Gastroesophageal sphincter (tissue), 4 donors: ENCODE results near the gene EPHA6. TPM values are rescaled to one million over a fixed set of nuclear protein-coding genes. Genes with fewer than 3 reads are reported as not detected.

Source experiments
- ATAC-seq: fragments of 150-250 bp; one replicate; pipeline ENCODE4 v1.9.1; 2016; ENCODE audit warnings: mild to moderate bottlenecking, moderate library complexity
- H3K27ac ChIP-seq, 4 donors: fragments of 200-600 bp; sonication (generic) in 3 of 4; 1 replicate in 3 of 4; 2 replicates in 1 of 4; pipeline ENCODE4 v1.5.1; 2016 to 2019
- H3K27me3 ChIP-seq: fragments of 200-600 bp; sonication (generic); one replicate; pipeline ENCODE4 v1.5.1; 2019
- H3K36me3 ChIP-seq, 2 donors: fragments of 200-600 bp; sonication (generic); one replicate each; pipeline ENCODE4 v1.5.1; 2019; ENCODE audit warnings: control low read depth in 1 of 2
- H3K4me1 ChIP-seq, 3 donors: fragments of 200-600 bp; sonication (generic); 1 replicate in 2 of 3; 2 replicates in 1 of 3; pipeline ENCODE4 v1.5.1; 2016 to 2019; ENCODE audit warnings: control low read depth in 2 of 3
- H3K4me3 ChIP-seq, 2 donors: fragments of 200-600 bp; sonication (generic); one replicate each; pipeline ENCODE4 v1.5.1; 2019; ENCODE audit warnings: mild to moderate bottlenecking in 1 of 2, moderate library complexity in 1 of 2
- H3K9me3 ChIP-seq, 3 donors: fragments of 200-600 bp; sonication (generic); one replicate each; pipeline ENCODE4 v1.5.1; 2017 to 2019; ENCODE audit warnings: control low read depth in 2 of 3
- CTCF ChIP-seq, 4 experiments: fragments of 200-600 bp in 2 of 4; fragments of 450-650 bp in 2 of 4; sonication (generic) in 1 of 4; IDR thresholded peaks; one replicate each; pipeline ENCODE4 v1.5.1; 2017 to 2019; ENCODE audit warnings: antibody characterized with exemption in 4 of 4, mild to moderate bottlenecking in 2 of 4, moderate library complexity in 2 of 4
- EP300 ChIP-seq: sonication (generic); formaldehyde crosslinking; IDR thresholded peaks from one replicate; pipeline ENCODE4 v1.6.1; 2017; ENCODE audit warnings: antibody characterized with exemption, mild to moderate bottlenecking
- POLR2A ChIP-seq, 2 donors: fragments of 450-650 bp; IDR thresholded peaks; one replicate each; pipeline ENCODE4 v1.6.1; 2017; ENCODE audit warnings: antibody characterized with exemption in 2 of 2, mild to moderate bottlenecking in 2 of 2, moderate library complexity in 1 of 2
- POLR2AphosphoS5 ChIP-seq: sonication (generic); formaldehyde crosslinking; IDR thresholded peaks from one replicate; pipeline ENCODE4 v1.6.1; 2017; ENCODE audit warnings: antibody characterized with exemption
- WGBS, 2 donors: methylation state at CpG; one replicate each; pipeline ENCODE4 v1.1.5; 2018; ENCODE audit warnings: low coverage in 1 of 2; 5-methylcytosine and 5-hydroxymethylcytosine counted together
- total RNA-seq, 4 donors: library from RNA; depleted of rRNA; stranded (reverse); fragments of >200 nt; gene quantifications; one replicate each; pipeline ENCODE4 v1.1.0, GENCODE V29; 2016

The EPHA6 gene
- total RNA-seq, 4 donors from 2014 or later, result 1.6 to 4.2 (median 2.9) TPM

GRCh38 chr3:97106652-97106989 is 292.2 kb downstream of the EPHA6 start:
- Histone ChIP-seq H3K27me3 (no peaks in the 10 kb centered on the region), H3K36me3 (no peaks in the 10 kb centered on the region), H3K4me1 (no peaks in the 10 kb centered on the region), H3K9me3 (no peaks in the 10 kb centered on the region), H3K27ac (no peak overlapping the region), H3K4me3 (no peak overlapping the region)
- 83 to 100% methylated on average over 1 to 2 of the region's 4 CpGs for whole genome bisulfite sequencing, 2 donors
- no peak for TF ChIP-seq EP300
- no peak for TF ChIP-seq POLR2AphosphoS5
- ATAC-seq, result no peak

- 83% methylated on average over 1 of the region's 1 CpG; no CpG with 5 or more reads in 1 of the 2 donors for WGBS, 2 donors
- no peaks in the 10 kb centered on the region for H3K36me3 ChIP-seq
- no peak overlapping the region for H3K4me3 ChIP-seq
- no peaks in the 10 kb centered on the region for H3K9me3 ChIP-seq
- no peak overlapping the region for H3K27ac ChIP-seq
- no peak for TF ChIP-seq POLR2AphosphoS5
- no peak for TF ChIP-seq EP300
- no peak for TF ChIP-seq POLR2A (IDR thresholded peaks at IDR 0.05)
- no peak for TF ChIP-seq CTCF (IDR thresholded peaks at IDR 0.05)
- ATAC-seq, result no peak
- H3K4me1 ChIP-seq, result no peaks in the 10 kb centered on the region
- H3K27me3 ChIP-seq, result no peaks in the 10 kb centered on the region
Observed at GRCh38 chr3:97108136-97108535, 293.7 kb downstream of the EPHA6 start.

GRCh38 chr3:97111244-97111643 is 296.9 kb downstream of the EPHA6 start:
- 88 to 91% methylated on average over 1 of the region's 1 CpG for WGBS, 2 donors
- no peak for TF ChIP-seq POLR2AphosphoS5
- TF ChIP-seq EP300, result no peak
- no peak for TF ChIP-seq POLR2A (IDR thresholded peaks at IDR 0.05)
- no peak for TF ChIP-seq CTCF (IDR thresholded peaks at IDR 0.05)
- no peaks in the 10 kb centered on the region for H3K9me3 ChIP-seq

DNA sequence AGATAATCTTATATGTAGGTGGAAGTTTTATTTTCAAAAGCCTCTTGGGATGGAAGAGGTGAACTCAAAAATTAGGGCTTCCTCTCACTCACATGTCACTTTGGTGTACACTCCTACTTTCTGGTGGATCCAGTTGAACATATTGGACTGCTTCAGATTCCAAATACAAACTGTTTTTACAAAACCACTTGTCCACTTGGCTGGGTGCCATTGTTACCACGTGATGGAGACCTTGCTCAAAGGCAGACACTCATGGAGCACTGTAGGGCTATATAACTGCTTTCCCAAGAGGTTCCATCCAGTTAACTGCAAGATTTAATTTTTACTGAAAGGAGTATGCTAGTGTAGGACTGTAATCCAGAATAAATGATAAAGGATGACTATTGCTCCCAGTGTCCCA is 307.0 kb downstream of the EPHA6 start:
- H3K36me3 ChIP-seq, result no peaks in the 10 kb centered on the region
- H3K4me3 ChIP-seq, result no peak overlapping the region
- no peaks in the 10 kb centered on the region for H3K4me1 ChIP-seq
- no peaks in the 10 kb centered on the region for H3K27me3 ChIP-seq
- H3K9me3 ChIP-seq, result no peaks in the 10 kb centered on the region
- WGBS, 2 donors, result 40 to 60% methylated on average over 1 of the region's 1 CpG
- ATAC-seq, result no peak
- no peak for TF ChIP-seq CTCF (IDR thresholded peaks at IDR 0.05)
- no peak for TF ChIP-seq POLR2AphosphoS5
- no peak for TF ChIP-seq EP300
- TF ChIP-seq POLR2A (IDR thresholded peaks at IDR 0.05), result no peak
- H3K27ac ChIP-seq, result no peak overlapping the region

More at GRCh38 chr3:97111244-97111643, 296.9 kb downstream of the EPHA6 start:
- no peaks in the 10 kb centered on the region for H3K4me1 ChIP-seq
- H3K27ac ChIP-seq, result no peak overlapping the region
- H3K4me3 ChIP-seq, result no peak overlapping the region
- no peak for ATAC-seq
- H3K27me3 ChIP-seq, result no peaks in the 10 kb centered on the region
- no peaks in the 10 kb centered on the region for H3K36me3 ChIP-seq

GRCh38 chr3:97125902-97126499 is 311.6 kb downstream of the EPHA6 start:
- H3K9me3 ChIP-seq, result no peaks in the 10 kb centered on the region
- H3K27me3 ChIP-seq, result no peaks in the 10 kb centered on the region
- no peak overlapping the region for H3K27ac ChIP-seq
- no peak for TF ChIP-seq POLR2A (IDR thresholded peaks at IDR 0.05)
- TF ChIP-seq CTCF (IDR thresholded peaks at IDR 0.05), result no peak
- TF ChIP-seq POLR2AphosphoS5, result no peak
- no peak for TF ChIP-seq EP300
- no peaks in the 10 kb centered on the region for H3K4me1 ChIP-seq
- no peaks in the 10 kb centered on the region for H3K36me3 ChIP-seq
- WGBS, 2 donors, result 49 to 58% methylated on average over 3 to 4 of the region's 4 CpGs
- no peak overlapping the region for H3K4me3 ChIP-seq
- no peak for ATAC-seq
